ENCODE results near the gene LRRFIP2. TPM values are rescaled to one million over a fixed set of nuclear protein-coding genes. Genes with fewer than 3 reads are reported as not detected.

Gene LRRFIP2
- total RNA-seq, 4 donors from 2014 or later: 59.0 to 122 (median 72.5) TPM

- DNase-seq (ENCODE audit: low spot score in 2 of 2): no peak
- TF ChIP-seq POLR2AphosphoS5 (IDR thresholded peaks at IDR 0.05): no peak
- TF ChIP-seq EP300 (IDR thresholded peaks at IDR 0.05): no peak
- TF ChIP-seq CTCF (IDR thresholded peaks at IDR 0.05): no peak
- TF ChIP-seq POLR2A (IDR thresholded peaks at IDR 0.05): no peak
- Histone ChIP-seq H3K4me1 (peaks cover 4% of the 10 kb centered on the region), H3K36me3 (peaks cover 90% of the 10 kb centered on the region), H3K9me3 (no peaks in the 10 kb centered on the region), H3K4me3 (no peak overlapping the region), H3K27ac (no peak overlapping the region), H3K27me3 (no peaks in the 10 kb centered on the region)
- 95% methylated on average over 3 of the region's 3 CpGs for WGBS
These were observed 149.5 kb downstream of the LRRFIP2 start for GRCh38 chr3:37024820-37025405.

- no peak overlapping the region for H3K27ac ChIP-seq
- no peaks in the 10 kb centered on the region for H3K4me1 ChIP-seq
- peak in 1 of 2 donors; percentile 17 for TF ChIP-seq CTCF (IDR thresholded peaks at IDR 0.05)
- no peak for TF ChIP-seq EP300 (IDR thresholded peaks at IDR 0.05)
- H3K27me3 ChIP-seq: no peaks in the 10 kb centered on the region
- DNase-seq (ENCODE audit: low spot score in 2 of 2): no peak
- WGBS: 97% methylated on average over 2 of the region's 2 CpGs
- no peak overlapping the region for H3K4me3 ChIP-seq
- H3K9me3 ChIP-seq: no peaks in the 10 kb centered on the region
- peaks cover 91% of the 10 kb centered on the region for H3K36me3 ChIP-seq
These were observed 150.3 kb downstream of the LRRFIP2 start for GRCh38 chr3:37024092-37024491.

- H3K4me3 ChIP-seq: no peak overlapping the region
- no peaks in the 10 kb centered on the region for H3K9me3 ChIP-seq
- 97% methylated on average over 3 of the region's 3 CpGs for WGBS
- DNase-seq (ENCODE audit: low spot score in 2 of 2): no peak
- H3K27ac ChIP-seq: no peak overlapping the region
- H3K27me3 ChIP-seq: no peaks in the 10 kb centered on the region
- H3K36me3 ChIP-seq: peaks cover 94% of the 10 kb centered on the region
- H3K4me1 ChIP-seq: no peaks in the 10 kb centered on the region
- no peak for TF ChIP-seq EP300 (IDR thresholded peaks at IDR 0.05)
- no peak for TF ChIP-seq POLR2A (IDR thresholded peaks at IDR 0.05)
- TF ChIP-seq CTCF (IDR thresholded peaks at IDR 0.05): no peak
- TF ChIP-seq POLR2AphosphoS5 (IDR thresholded peaks at IDR 0.05): no peak
These were observed 156.7 kb downstream of the LRRFIP2 start for GRCh38 chr3:37017683-37018082.

- TF ChIP-seq EP300 (IDR thresholded peaks at IDR 0.05) (no peak), POLR2A (IDR thresholded peaks at IDR 0.05) (no peak), POLR2AphosphoS5 (IDR thresholded peaks at IDR 0.05) (no peak), CTCF (IDR thresholded peaks at IDR 0.05) (no peak)
- H3K36me3 ChIP-seq: peaks cover 94% of the 10 kb centered on the region
- H3K4me1 ChIP-seq: no peaks in the 10 kb centered on the region
- H3K27ac ChIP-seq: no peak overlapping the region
- H3K27me3 ChIP-seq: no peaks in the 10 kb centered on the region
- no peaks in the 10 kb centered on the region for H3K9me3 ChIP-seq
- H3K4me3 ChIP-seq: no peak overlapping the region
- 97% methylated on average over 8 of the region's 8 CpGs for WGBS
- no peak for DNase-seq (ENCODE audit: low spot score in 2 of 2)
These were observed 157.5 kb downstream of the LRRFIP2 start for GRCh38 chr3:37016903-37017302.

- H3K36me3 ChIP-seq: peaks cover 93% of the 10 kb centered on the region
- H3K9me3 ChIP-seq: no peaks in the 10 kb centered on the region
- 94% methylated on average over 5 of the region's 5 CpGs for WGBS
- no peaks in the 10 kb centered on the region for H3K27me3 ChIP-seq
- TF ChIP-seq POLR2A (IDR thresholded peaks at IDR 0.05): no peak
- no peak for TF ChIP-seq EP300 (IDR thresholded peaks at IDR 0.05)
- no peak for TF ChIP-seq POLR2AphosphoS5 (IDR thresholded peaks at IDR 0.05)
- no peak for TF ChIP-seq CTCF (IDR thresholded peaks at IDR 0.05)
- DNase-seq (ENCODE audit: low spot score in 2 of 2): no peak
- H3K4me1 ChIP-seq: no peaks in the 10 kb centered on the region
- no peak overlapping the region for H3K27ac ChIP-seq
- H3K4me3 ChIP-seq: no peak overlapping the region
These were observed 158.7 kb downstream of the LRRFIP2 start for GRCh38 chr3:37015642-37016041.

All from suprapubic skin (tissue), 4 donors.